ENCODE data around the gene RAP1GAP. TPM values are rescaled to one million over a fixed set of nuclear protein-coding genes. Genes with fewer than 3 reads are reported as not detected.

Gene RAP1GAP
- total and polyA plus RNA-seq, 4 donors, result 17.1 to 103 (median 66.7) TPM

- H3K9me3 ChIP-seq (ENCODE audit: control insufficient read depth, insufficient read depth, low read length), result no peaks in the 10 kb centered on the region
- peaks cover 8% of the 10 kb centered on the region for H3K27me3 ChIP-seq (ENCODE audit: control insufficient read depth, insufficient read depth, low read length)
- 40% methylated on average over 4 of the region's 4 CpGs for WGBS (ENCODE audit: insufficient coverage)
- no peak overlapping the region for H3K4me3 ChIP-seq (ENCODE audit: low read depth, low read length)
- no peak for DNase-seq (ENCODE audit: low read depth in 4 of 6, low spot score in 6 of 6)
- H3K27ac ChIP-seq (ENCODE audit: low read depth, low read length), result peak overlapping the region; percentile 88
- H3K4me1 ChIP-seq (ENCODE audit: control insufficient read depth, insufficient read depth, low read length), result peaks cover 83% of the 10 kb centered on the region
- peaks cover 5% of the 10 kb centered on the region for H3K36me3 ChIP-seq (ENCODE audit: control insufficient read depth, insufficient read depth, low read length)
Measured at GRCh38 chr1:21655259-21655658, 13.9 kb downstream of the RAP1GAP start.

- Histone ChIP-seq H3K4me1 (ENCODE audit: control insufficient read depth, insufficient read depth, low read length) (peaks cover 86% of the 10 kb centered on the region), H3K27me3 (ENCODE audit: control insufficient read depth, insufficient read depth, low read length) (no peaks in the 10 kb centered on the region), H3K36me3 (ENCODE audit: control insufficient read depth, insufficient read depth, low read length) (peaks cover 11% of the 10 kb centered on the region), H3K27ac (ENCODE audit: low read depth, low read length) (peak overlapping the region; percentile 85), H3K9me3 (ENCODE audit: control insufficient read depth, insufficient read depth, low read length) (no peaks in the 10 kb centered on the region), H3K4me3 (ENCODE audit: low read depth, low read length) (no peak overlapping the region)
- DNase-seq (ENCODE audit: low read depth in 4 of 6, low spot score in 6 of 6), result no peak
- WGBS (ENCODE audit: insufficient coverage), result 78% methylated on average over 4 of the region's 6 CpGs
Measured at GRCh38 chr1:21654209-21654608, 14.9 kb downstream of the RAP1GAP start.

GRCh38 chr1:21653744-21654100 is 15.4 kb downstream of the RAP1GAP start:
- WGBS (ENCODE audit: insufficient coverage), result 19% methylated on average over 5 of the region's 6 CpGs
- H3K27ac ChIP-seq (ENCODE audit: low read depth, low read length), result peak overlapping the region; percentile 94

GRCh38 chr1:21652937-21653743 is 16.0 kb downstream of the RAP1GAP start:
- H3K36me3 ChIP-seq (ENCODE audit: control insufficient read depth, insufficient read depth, low read length), result peaks cover 22% of the 10 kb centered on the region
- no peak overlapping the region for H3K4me3 ChIP-seq (ENCODE audit: low read depth, low read length)
- 58% methylated on average over 9 of the region's 10 CpGs for WGBS (ENCODE audit: insufficient coverage)
- DNase-seq (ENCODE audit: low read depth in 4 of 6, low spot score in 6 of 6), result no peak
- peaks cover 86% of the 10 kb centered on the region for H3K4me1 ChIP-seq (ENCODE audit: control insufficient read depth, insufficient read depth, low read length)
- peak overlapping the region; percentile 94 for H3K27ac ChIP-seq (ENCODE audit: low read depth, low read length)
- no peaks in the 10 kb centered on the region for H3K27me3 ChIP-seq (ENCODE audit: control insufficient read depth, insufficient read depth, low read length)
- no peaks in the 10 kb centered on the region for H3K9me3 ChIP-seq (ENCODE audit: control insufficient read depth, insufficient read depth, low read length)

More at GRCh38 chr1:21653744-21654100, 15.4 kb downstream of the RAP1GAP start:
- Histone ChIP-seq H3K4me3 (ENCODE audit: low read depth, low read length) (no peak overlapping the region), H3K27me3 (ENCODE audit: control insufficient read depth, insufficient read depth, low read length) (no peaks in the 10 kb centered on the region), H3K9me3 (ENCODE audit: control insufficient read depth, insufficient read depth, low read length) (no peaks in the 10 kb centered on the region), H3K36me3 (ENCODE audit: control insufficient read depth, insufficient read depth, low read length) (peaks cover 16% of the 10 kb centered on the region), H3K4me1 (ENCODE audit: control insufficient read depth, insufficient read depth, low read length) (peaks cover 86% of the 10 kb centered on the region)
- DNase-seq (ENCODE audit: low read depth in 4 of 6, low spot score in 6 of 6), result peak in 5 of 6 donors; percentile 53 to 90 (median 72)

- no peaks in the 10 kb centered on the region for H3K27me3 ChIP-seq (ENCODE audit: control insufficient read depth, insufficient read depth, low read length)
- peak in 1 of 6 donors; percentile 45 for DNase-seq (ENCODE audit: low read depth in 4 of 6, low spot score in 6 of 6)
- 19% methylated on average over 20 of the region's 39 CpGs for WGBS (ENCODE audit: insufficient coverage)
- H3K4me3 ChIP-seq (ENCODE audit: low read depth, low read length), result peak overlapping the region; percentile 36
- peaks cover 87% of the 10 kb centered on the region for H3K4me1 ChIP-seq (ENCODE audit: control insufficient read depth, insufficient read depth, low read length)
- peak overlapping the region; percentile 94 for H3K27ac ChIP-seq (ENCODE audit: low read depth, low read length)
- peaks cover 22% of the 10 kb centered on the region for H3K36me3 ChIP-seq (ENCODE audit: control insufficient read depth, insufficient read depth, low read length)
- no peaks in the 10 kb centered on the region for H3K9me3 ChIP-seq (ENCODE audit: control insufficient read depth, insufficient read depth, low read length)
Measured at GRCh38 chr1:21652101-21652936, 16.8 kb downstream of the RAP1GAP start.

GRCh38 chr1:21651214-21652042 is 17.7 kb downstream of the RAP1GAP start:
- Histone ChIP-seq H3K9me3 (ENCODE audit: control insufficient read depth, insufficient read depth, low read length) (no peaks in the 10 kb centered on the region), H3K4me3 (ENCODE audit: low read depth, low read length) (peak overlapping the region; percentile 50), H3K27ac (ENCODE audit: low read depth, low read length) (peak overlapping the region; percentile 80), H3K27me3 (ENCODE audit: control insufficient read depth, insufficient read depth, low read length) (no peaks in the 10 kb centered on the region), H3K4me1 (ENCODE audit: control insufficient read depth, insufficient read depth, low read length) (peaks cover 78% of the 10 kb centered on the region), H3K36me3 (ENCODE audit: control insufficient read depth, insufficient read depth, low read length) (peaks cover 22% of the 10 kb centered on the region)
- 2% methylated on average over 74 of the region's 80 CpGs for WGBS (ENCODE audit: insufficient coverage)
- peak in 3 of 6 donors; percentile 59 to 89 (median 86) for DNase-seq (ENCODE audit: low read depth in 4 of 6, low spot score in 6 of 6)

- H3K27me3 ChIP-seq (ENCODE audit: control insufficient read depth, insufficient read depth, low read length), result no peaks in the 10 kb centered on the region
- H3K4me3 ChIP-seq (ENCODE audit: low read depth, low read length), result peak overlapping the region; percentile 50
- no peaks in the 10 kb centered on the region for H3K9me3 ChIP-seq (ENCODE audit: control insufficient read depth, insufficient read depth, low read length)
- H3K27ac ChIP-seq (ENCODE audit: low read depth, low read length), result peak overlapping the region; percentile 80
- WGBS (ENCODE audit: insufficient coverage), result 75% methylated on average over 6 of the region's 9 CpGs
- H3K4me1 ChIP-seq (ENCODE audit: control insufficient read depth, insufficient read depth, low read length), result peaks cover 77% of the 10 kb centered on the region
- peaks cover 29% of the 10 kb centered on the region for H3K36me3 ChIP-seq (ENCODE audit: control insufficient read depth, insufficient read depth, low read length)
- DNase-seq (ENCODE audit: low read depth in 4 of 6, low spot score in 6 of 6), result no peak
Measured at GRCh38 chr1:21650400-21650799, 18.8 kb downstream of the RAP1GAP start.

- H3K4me1 ChIP-seq (ENCODE audit: control insufficient read depth, insufficient read depth, low read length), result peaks cover 71% of the 10 kb centered on the region
- H3K27ac ChIP-seq (ENCODE audit: low read depth, low read length), result no peak overlapping the region
Measured at GRCh38 chr1:21649315-21649714, 19.8 kb downstream of the RAP1GAP start.

GRCh38 chr1:21648791-21649190 is 20.4 kb downstream of the RAP1GAP start:
- Histone ChIP-seq H3K4me3 (ENCODE audit: low read depth, low read length) (no peak overlapping the region), H3K9me3 (ENCODE audit: control insufficient read depth, insufficient read depth, low read length) (no peaks in the 10 kb centered on the region), H3K4me1 (ENCODE audit: control insufficient read depth, insufficient read depth, low read length) (peaks cover 66% of the 10 kb centered on the region), H3K36me3 (ENCODE audit: control insufficient read depth, insufficient read depth, low read length) (peaks cover 37% of the 10 kb centered on the region), H3K27me3 (ENCODE audit: control insufficient read depth, insufficient read depth, low read length) (no peaks in the 10 kb centered on the region), H3K27ac (ENCODE audit: low read depth, low read length) (no peak overlapping the region)
- WGBS (ENCODE audit: insufficient coverage), result 70% methylated on average over 10 of the region's 10 CpGs
- no peak for DNase-seq (ENCODE audit: low read depth in 4 of 6, low spot score in 6 of 6)

More at GRCh38 chr1:21649315-21649714, 19.8 kb downstream of the RAP1GAP start:
- 83% methylated on average over 1 of the region's 2 CpGs for WGBS (ENCODE audit: insufficient coverage)
- H3K9me3 ChIP-seq (ENCODE audit: control insufficient read depth, insufficient read depth, low read length), result no peaks in the 10 kb centered on the region
- no peak overlapping the region for H3K4me3 ChIP-seq (ENCODE audit: low read depth, low read length)
- DNase-seq (ENCODE audit: low read depth in 4 of 6, low spot score in 6 of 6), result no peak
- peaks cover 34% of the 10 kb centered on the region for H3K36me3 ChIP-seq (ENCODE audit: control insufficient read depth, insufficient read depth, low read length)
- H3K27me3 ChIP-seq (ENCODE audit: control insufficient read depth, insufficient read depth, low read length), result no peaks in the 10 kb centered on the region
